B cell (primary cell): ENCODE data around the gene CALD1.

ENCODE experiments used
- CTCF ChIP-seq: fragments of 200-600 bp; IDR thresholded peaks from one replicate; pipeline ENCODE4 v1.8.0; 2022; ENCODE audit warnings: antibody characterized with exemption, mild to moderate bottlenecking
- EZH2 ChIP-seq: IDR thresholded peaks from 2 replicates; pipeline ENCODE4 v1.6.1; 2012; ENCODE audit warnings: borderline replicate concordance, low read depth, mild to moderate bottlenecking, moderate library complexity, low read length; ENCODE audit not compliant: insufficient read depth, poor library complexity, severe bottlenecking

GRCh38 chr7:134897936-134898335 is 118.5 kb downstream of the CALD1 start:
- TF ChIP-seq CTCF (no peak), EZH2 (no peak)
